NCI-H1436 treated with DMSO at 0.1 percent for 48 hours (cell line): ENCODE data around the gene HECW1.
"Not testable (repeated sequence)": the region's sequence is repeated elsewhere in the genome, so short reads cannot be mapped to it uniquely, and the experiment has no call there.

ENCODE experiments used
- DNase-seq: peaks from one replicate; lab custom pipeline; 2025; lab: John Stamatoyannopoulos, UW

The HECW1 gene

DNA sequence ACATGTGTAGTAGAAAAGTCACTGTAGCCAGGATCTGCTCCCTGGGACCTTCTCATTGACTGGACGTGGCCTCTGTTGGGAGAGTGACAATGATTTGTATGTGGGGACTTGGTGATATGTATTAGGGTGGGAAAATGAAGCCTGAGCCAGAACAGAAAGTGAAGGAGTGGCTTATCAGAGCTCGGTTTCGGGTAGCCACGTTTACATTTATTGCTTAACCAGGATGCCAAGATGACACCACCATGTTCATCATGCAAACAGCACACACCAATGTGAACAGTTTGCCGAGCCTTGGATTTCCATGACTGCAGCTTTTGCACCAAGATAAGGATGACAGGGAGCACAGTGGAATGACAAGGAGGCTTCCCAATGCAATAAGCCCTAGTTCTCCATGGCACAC is 357.7 kb downstream of the HECW1 start:
- no peak for DNase-seq

DNA sequence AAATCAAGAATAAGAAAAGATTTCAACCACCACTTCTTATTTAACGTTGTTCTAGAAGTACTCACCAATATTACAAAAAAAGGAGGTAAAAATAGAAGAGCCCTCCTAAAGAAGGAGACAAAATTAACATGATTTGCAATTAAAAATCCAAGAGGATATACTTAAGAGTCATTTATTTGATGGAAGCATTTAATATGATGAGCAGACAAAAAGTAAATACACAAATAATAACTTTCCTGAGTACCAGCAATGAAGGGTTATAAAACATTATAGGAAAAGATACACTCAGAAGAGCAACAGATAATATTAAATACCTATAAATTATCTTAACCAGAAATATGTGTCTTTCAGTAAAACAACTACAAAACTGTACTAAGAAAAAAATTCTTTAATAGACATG is 363.5 kb downstream of the HECW1 start:
- no peak for DNase-seq

DNA sequence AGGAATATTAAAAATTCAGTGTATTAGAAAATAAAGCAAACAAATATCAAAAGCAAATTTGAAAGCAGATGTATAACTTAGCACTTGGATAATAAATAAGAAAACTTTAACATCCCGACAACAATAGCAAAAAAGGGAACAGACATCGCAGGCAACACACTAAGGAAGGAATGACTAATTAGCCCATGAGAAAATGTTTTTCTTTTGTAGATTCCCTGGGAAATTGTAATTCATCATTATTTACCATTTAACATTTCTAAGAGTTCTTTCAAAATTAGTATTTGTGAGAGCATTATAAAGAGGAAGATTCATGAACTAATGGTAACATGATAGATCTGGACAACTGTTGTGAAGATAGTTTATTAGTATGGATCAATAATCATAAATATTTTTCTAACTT is 364.4 kb downstream of the HECW1 start:
- no peak for DNase-seq

DNA sequence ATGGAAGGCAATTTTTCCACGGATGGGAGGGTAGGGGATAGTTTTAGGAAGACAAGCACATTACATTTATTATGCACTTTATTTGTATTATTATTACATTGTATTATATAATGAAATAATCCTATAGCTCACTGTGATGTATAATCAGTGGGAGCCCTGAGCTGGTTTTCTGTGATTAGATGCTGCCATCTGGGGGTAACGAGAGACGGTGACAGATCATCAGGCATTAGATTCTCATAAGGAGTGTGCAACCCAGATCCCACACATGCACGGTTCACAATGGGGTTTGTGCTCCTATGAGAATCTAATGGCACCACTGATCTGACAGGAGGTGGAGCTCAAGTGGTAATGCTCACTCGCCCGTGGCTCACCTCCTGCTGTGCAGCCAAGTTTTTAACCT is 366.6 kb downstream of the HECW1 start:
- no peak for DNase-seq

DNA sequence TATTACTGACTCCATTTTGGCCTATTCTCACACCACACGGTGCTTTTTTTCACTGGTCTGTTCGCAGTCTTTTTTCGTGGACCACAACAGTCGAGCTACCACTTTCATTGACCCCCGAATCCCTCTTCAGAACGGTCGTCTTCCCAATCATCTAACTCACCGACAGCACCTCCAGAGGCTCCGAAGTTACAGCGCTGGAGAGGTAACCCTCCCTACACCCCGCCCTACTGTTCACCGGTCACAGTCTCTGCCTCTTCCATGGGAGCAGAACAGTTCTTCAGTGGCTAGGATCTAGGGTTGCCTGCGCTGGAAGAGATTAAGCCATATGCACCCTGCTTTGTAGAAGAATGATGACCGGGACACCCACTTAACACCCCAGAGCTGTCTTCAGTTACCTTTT is 367.1 kb downstream of the HECW1 start:
- no peak for DNase-seq

DNA sequence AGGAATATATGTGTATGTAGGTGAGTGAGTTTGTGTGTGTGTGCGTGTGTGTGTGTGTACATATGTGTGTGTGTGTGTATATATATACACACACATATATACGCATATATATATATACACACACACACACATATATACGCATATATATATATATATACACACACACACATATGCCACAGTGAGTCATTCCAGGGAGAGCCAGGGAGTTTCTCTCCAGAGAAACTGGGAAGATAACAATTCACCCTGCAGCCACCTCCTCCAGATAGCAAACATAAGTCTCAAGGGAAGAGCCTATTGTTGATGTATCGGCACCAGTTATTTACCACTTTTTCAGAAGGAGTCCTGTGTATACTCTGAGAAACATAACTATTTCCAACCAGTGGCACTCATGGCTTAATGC is 368.1 kb downstream of the HECW1 start:
- no peak for DNase-seq

DNA sequence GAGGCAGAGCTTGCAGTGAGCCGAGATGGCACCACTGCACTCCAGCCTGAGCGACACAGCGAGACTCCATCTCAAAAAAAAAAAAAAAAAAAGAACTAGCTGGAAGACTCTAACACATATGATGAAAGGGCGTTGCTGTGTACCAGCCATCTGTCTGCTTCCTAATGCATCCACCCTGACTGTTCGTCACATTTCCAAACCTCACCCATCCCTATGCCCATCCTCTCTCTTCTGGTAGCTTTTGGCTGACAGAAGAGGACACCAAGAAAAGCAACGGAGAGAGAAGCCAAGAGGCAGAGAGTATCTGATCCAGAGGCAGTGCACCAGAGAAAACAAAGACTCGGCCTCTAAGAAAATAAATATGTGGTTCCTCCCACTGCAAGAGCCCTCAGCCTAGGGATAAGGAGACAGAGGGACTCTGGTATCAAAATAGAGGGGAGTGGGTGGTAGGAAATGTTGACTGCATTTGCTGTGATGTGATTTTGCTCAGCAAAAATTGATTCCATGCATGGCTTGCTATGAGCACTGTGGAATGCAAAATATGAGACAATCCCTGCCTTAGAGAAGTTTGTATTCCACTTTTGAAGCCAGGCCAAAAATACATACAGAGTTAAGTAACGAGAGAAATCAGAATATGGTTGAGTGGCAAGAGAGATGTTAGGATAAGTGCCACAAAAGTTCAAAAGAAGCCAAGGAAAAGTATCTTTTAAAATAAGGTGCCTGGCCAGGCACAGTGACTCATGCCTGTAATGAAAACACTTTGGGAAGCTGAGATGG is 369.6 kb downstream of the HECW1 start:
- DNase-seq: no peak

DNA sequence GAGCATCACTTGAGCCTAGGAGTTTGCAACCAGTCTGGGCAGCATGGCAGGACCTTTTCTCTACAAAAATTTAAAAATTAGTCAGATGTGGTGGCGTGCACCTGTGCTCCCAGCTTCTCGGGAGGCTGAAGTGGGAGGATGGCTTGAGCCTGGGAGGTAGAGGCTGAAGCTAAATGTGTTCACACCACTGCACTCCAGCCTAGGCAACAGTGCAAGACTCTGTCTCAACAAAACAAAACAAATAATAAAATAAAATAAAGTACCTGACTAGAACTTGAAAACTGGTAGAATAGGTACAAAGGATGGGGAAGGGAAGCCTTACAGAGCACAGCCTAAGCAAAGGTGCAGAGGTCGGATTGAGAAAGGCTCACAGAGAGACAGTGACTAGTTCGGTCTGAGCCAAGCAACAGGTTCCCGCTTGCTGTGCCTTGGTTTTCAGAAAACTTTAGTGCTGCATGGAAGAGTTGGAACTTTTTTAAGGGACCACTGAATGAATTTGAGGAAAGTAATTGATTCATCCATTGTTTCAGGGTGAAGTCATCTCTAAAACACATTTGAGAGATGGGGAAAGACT is 370.3 kb downstream of the HECW1 start:
- DNase-seq: no peak

DNA sequence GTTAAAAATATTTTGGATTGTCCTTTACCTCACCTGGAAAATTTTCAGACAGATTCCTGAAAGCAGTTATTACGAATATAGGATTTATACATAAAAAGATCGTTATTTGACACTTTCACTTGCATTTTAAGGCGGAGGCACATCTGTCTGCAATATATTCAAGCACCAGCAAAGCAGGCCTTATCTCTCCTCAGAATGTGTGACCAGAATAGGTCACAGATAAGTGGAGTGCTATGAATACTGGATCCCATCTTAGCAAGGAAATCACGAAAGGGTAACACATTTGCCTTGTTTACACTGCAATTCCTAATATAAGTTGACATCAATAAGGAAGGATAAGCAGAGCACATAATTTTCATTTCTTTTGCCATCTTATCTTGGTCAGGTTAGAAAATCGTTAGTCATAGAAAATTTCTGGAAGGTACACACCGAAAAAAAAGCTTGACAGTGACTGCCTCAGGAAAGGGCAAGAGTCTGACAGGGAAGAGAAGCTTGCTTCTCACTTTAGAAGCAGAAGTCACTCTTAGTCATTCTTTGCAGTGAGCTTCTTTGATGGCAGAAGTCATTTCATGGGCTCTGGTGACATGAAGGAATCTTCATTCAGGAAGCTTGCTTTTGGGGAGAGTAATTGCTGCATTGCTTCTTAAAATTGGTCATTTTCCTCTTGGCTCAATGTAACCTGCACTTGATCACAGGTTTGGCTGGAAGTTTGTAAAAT is 372.4 kb downstream of the HECW1 start:
- no peak for DNase-seq

DNA sequence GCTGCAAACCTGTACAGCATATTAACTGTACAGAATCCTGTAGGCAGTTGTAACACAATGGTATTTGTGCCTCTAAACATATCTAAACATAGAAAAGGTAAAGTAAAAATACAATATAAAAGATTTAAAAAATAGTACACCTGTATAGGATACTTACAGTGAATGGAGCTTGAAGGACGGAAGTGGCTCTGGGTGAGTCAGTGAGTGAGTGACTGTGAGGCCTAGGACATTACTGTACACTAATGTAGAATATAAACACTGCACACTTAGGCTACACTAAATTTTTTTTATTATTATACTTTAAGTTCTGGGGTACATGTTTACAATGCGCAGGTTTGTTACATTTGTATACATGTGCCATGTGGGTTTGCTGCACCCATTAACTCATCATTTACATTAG is 373.1 kb downstream of the HECW1 start:
- no peak for DNase-seq

DNA sequence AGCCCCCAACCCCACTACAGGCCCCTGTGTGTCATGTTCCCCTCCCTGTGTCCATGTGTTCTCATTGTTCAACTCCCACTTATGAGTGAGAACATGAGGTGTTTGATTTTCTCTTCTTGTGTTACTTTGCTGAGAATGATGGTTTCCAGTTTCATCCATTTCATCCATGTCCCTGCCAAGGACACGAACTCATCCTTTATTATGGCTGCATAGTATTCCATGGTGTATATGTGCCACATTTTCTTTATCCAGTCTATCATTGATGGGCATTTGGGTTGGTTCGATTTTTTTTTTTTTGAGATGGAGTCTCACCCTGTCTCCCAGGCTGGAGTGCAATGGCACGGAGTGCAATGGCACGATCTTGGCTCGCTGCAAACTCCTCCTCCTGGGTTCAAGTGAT is 373.6 kb downstream of the HECW1 start:
- not testable (repeated sequence) for DNase-seq

DNA sequence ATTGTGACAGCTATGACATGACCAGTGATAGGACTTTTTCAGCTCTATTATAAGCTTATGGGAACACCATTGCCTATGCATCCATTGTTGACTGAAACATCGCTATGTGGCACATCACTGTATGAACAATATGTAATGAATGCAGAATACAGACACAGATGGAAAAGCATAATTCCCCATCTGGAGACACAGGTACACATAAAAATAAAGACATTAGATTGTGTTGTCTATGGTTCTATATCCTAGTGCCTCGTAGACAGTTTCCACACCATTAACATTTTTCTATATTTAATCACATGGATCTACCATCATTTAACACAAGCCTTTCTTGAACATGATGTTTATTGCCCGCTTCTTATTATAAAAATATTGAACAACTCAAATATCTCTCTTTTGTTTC is 374.2 kb downstream of the HECW1 start:
- DNase-seq: no peak

DNA sequence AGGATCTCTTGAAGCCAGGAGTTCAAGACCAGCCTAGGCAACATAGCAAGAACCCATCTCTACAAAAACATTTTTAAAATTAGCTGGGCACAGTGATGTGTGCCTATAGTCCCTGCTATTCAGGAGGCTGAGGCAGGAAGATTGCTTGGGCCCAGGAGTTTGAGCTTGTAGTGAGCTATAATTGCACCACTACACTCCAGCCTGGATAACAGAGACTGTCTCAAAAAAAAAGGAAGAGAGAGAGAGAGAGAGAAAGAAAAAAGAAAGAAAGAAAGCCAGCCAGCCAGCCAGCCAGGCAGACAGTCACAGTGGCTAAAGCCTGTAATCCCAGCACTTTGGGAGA is 375.3 kb downstream of the HECW1 start:
- DNase-seq: no peak

DNA sequence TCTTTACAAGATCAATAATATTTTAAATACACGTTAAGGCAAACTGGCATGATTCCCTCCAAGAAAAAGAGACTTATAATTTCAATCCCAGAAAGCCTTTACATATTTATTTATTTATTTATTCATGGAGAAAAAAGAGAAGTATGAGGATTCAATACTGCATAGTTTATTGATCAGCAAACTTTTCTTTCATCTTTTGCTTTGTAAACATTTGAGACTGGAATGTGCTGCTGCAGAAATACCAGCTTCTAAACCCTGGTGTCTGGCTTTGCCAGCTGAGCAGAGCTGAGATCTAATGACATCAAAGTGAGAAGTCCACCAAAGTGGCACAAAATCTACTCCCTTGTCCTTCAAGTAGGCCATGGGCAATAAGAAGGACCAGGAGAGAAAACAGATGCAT is 376.8 kb downstream of the HECW1 start:
- no peak for DNase-seq

DNA sequence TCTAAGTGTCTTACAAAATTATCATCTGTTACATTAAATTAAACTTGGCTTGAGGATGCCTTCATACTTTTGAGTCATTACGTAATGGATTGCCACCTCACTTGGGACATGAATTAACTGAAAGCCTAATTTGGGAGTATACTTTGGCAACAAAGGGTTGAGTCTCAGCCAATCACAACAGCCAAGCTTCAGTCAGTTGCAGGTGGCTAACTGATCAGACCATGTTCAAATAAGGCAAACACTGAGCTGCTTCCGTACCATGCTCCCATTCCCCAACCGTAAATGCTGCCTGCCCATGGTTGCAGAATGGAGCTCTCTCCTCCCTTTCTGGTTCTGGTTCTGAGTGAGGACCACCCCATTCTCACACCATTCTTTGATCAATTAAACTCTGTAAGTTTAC is 377.6 kb downstream of the HECW1 start:
- DNase-seq: no peak

DNA sequence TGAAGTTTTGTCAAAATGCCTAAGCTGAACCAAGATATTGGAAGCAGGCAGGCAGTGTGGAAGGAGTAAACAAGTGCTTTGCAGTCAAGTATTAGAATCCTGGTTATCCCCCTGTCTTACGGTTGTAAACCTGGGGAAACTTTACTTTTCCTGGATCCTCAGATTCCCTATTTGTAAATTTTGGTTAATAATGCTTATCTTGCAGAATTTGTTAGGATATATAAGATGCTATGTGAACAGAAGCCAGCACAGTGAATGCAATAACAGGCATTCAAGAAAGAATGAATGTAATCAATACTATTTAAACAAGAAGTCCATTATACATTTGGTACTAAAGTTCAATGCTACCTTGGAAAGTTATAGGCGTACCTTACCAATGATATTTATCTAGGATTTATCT is 378.7 kb downstream of the HECW1 start:
- DNase-seq: no peak

DNA sequence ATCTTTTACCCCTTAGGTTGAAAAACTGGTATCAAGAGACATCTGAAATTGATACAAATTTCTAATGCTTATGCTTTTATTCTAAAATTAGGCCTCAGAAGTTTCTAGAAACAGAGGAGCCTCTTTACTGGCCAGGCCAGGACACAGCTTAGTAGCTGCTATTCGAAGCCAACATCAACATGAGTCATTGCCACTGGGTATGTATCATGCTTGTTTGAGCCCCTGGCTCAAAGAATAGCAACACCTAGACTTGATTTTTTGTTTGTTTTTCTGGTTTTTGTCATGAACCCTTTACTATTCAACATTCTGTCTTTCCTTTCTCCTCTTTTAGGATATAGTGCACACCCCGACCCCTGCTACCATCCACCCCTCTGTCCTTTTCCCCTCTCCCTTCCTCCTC is 379.5 kb downstream of the HECW1 start:
- DNase-seq: no peak

DNA sequence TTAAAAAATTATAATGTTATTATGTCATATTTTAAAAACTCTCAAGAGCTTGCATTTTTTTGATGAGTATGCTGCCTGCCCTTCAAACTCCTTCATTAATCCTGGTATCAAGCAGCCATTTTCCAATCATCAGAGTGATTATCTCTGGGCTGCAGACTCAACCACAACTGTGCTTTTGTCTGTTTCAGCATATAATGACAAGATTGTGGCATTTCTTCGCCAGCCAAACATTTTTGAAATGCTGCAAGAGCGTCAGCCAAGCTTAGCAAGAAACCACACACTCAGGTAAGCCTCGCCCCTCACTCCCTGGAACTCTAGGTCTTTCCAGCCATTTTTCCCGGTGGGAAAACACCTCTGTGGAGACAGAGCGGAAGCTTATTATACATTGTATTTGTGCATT is 380.4 kb downstream of the HECW1 start:
- DNase-seq: no peak

DNA sequence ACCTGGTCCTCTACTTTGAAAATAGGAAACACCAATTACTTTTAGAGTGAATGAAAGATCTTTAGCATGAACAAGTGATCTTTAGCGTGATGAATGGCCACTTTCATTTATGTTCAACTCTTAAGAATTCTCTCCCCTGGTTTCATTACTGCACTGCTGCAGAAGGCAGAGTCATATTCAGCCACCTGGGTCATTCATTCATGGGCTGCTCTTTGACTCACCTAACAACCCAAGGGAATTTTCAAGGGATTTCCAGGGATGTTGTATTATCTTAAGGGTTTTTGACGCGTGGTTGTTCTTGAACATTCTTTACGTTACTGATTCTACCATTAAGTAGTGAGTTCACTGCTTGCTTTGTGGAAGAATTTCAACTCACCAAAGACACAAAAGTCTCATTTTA is 383.1 kb downstream of the HECW1 start:
- DNase-seq: no peak

DNA sequence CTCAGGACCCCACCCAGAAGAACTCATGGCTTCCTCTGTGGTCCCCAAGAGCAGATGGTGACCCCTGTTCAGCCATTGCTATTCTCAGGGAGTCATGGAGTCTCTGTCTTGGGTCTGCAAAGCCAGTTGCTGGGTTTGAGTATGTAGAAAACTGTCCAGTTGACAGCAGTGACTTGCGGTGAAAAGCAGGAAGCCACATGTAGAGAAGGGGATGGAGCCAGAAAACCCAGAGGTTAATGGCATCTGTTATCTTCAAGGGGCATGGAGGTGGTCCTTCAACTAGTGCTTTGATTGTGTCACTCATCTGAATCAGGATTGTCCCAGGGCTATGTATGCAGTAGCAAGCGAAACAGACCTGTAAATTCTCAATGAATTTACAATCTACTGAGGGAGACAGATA is 384.1 kb downstream of the HECW1 start:
- no peak for DNase-seq

DNA sequence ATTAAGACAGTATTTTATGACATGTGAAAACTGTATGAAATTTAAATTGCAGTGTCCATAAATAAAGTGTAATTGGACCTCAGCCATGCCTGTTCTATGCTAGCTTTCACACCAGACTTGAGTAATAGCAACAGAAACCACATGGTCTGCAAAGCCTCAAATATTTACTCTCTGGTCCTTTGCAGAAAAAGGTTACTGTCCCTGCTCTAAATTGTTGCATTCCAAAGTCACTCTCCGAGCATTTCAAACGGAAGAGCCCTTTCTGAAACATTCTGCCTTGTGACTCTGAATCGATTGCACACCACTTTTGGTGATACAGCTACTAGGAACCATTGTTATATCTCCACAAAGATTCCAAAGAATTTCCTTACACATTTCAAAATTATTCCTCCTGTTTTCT is 389.4 kb downstream of the HECW1 start:
- DNase-seq: no peak

DNA sequence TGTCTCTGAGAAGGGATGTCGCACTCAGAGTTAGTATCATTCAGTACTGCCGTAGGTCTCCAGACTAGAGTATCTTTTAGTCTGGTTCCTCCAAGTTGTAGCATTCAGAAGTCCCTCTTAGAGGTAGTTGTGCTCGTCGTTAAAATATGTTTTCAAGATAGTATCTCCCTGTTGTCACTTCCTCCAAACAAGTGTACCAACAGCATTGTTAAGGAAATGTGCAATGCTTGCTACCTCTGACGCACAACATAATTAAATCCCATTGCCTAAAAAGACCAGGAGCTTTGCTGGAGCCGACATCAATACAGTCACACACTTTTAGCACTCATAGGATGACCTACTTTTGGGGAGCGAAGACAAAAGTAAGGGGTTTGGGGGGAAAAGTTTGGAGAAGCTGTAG is 390.5 kb downstream of the HECW1 start:
- DNase-seq: no peak

DNA sequence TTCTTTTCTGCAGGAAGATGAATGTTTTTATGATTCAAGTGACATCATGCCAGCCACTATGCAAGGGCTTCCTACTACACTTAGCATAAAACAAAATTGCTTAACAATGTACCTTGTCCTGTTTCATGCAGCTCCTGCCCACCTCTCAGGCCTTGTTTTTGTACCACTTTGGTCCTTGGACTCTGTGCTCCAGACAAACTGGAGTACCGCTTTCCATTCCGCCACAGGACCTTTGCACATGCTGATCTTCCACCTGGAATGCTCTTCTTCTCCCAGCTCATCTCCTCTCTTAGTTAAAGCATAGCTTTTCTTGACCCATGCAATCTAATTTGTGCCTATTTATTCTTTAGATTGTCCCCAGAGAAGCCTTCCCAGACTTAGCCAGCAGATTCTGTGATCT is 393.0 kb downstream of the HECW1 start:
- no peak for DNase-seq

DNA sequence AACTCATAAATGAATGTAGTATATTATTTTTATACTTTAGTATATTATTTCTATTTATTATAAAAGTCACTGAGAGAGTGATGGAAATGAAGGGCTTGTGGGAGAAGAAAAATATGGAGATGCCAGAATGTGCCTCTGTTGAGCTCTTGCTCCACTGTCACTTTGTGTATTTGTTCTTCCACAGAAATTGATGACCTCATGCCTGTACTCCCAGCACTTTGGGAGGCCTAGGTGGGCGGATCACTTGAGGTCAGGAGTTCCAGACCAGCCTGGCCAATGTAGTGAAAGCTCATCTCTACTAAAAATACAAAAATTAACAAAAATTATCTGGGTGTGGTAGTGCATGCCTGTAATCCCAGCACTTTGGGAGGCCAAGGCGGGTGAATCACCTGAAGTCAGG is 394.0 kb downstream of the HECW1 start:
- no peak for DNase-seq
